ENCODE results near the gene SMPD3.

GRCh38 chr16:68490829-68491575 is 42.7 kb upstream of the SMPD3 start:
- TF ChIP-seq CTCF (IDR thresholded peaks at IDR 0.05; ENCODE audit: insufficient read depth, low read length) (no peak), POLR2AphosphoS5 (IDR thresholded peaks at IDR 0.05; ENCODE audit: low read depth) (no peak)

All from HL-60 (cell line).